ENCODE data around the gene B3GALT5. TPM values are rescaled to one million over a fixed set of nuclear protein-coding genes. Genes with fewer than 3 reads are reported as not detected.
"Not testable (repeated sequence)": the region's sequence is repeated elsewhere in the genome, so short reads cannot be mapped to it uniquely, and the experiment has no call there.

The B3GALT5 gene
- total RNA-seq, 2 donors from 2014 or later = 114 to 205 TPM

DNA sequence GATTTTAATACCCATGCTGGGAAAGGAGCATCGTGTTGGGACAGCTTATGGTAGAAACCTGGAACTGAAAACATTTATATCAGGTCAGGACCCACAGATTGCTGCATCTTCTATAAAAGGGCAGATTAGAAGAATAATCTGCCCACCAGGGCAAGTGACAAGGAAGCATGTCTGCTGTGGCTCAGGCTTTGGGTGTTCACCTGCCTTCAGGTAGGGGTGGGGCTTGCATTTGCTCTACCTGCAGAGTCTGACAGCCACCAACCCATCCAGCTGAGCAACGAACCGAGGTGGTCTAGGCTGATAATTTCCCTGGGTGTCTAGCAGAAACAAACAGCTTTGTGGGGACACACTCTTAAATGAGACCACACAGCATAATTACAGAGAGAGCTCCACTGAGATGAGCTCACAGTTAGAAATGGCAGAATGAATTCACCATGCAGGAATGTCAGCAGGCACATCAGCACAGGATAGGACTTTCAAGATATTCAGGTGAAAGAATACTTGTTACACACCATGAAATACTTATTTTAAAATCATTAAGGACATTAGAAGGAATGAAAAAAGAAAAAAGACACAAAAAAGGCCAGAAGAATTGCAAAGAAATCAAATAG lies 36.1 kb upstream of the B3GALT5 start:
- H3K9me3 ChIP-seq = no peaks in the 10 kb centered on the region
- intact Hi-C loops (cut with DNase I) = no loop called here
- no peak overlapping the region for H3K9ac ChIP-seq (ENCODE audit: low read depth in 2 of 2, low read length in 2 of 2)
- H3K27ac ChIP-seq = no peak overlapping the region
- H3K36me3 ChIP-seq = no peaks in the 10 kb centered on the region
- H3K27me3 ChIP-seq = no peaks in the 10 kb centered on the region
- no peaks in the 10 kb centered on the region for H3K4me1 ChIP-seq
- no peak for DNase-seq
- no peak overlapping the region for H3K4me3 ChIP-seq
- no peak for TF ChIP-seq CTCF (IDR thresholded peaks at IDR 0.05)

DNA sequence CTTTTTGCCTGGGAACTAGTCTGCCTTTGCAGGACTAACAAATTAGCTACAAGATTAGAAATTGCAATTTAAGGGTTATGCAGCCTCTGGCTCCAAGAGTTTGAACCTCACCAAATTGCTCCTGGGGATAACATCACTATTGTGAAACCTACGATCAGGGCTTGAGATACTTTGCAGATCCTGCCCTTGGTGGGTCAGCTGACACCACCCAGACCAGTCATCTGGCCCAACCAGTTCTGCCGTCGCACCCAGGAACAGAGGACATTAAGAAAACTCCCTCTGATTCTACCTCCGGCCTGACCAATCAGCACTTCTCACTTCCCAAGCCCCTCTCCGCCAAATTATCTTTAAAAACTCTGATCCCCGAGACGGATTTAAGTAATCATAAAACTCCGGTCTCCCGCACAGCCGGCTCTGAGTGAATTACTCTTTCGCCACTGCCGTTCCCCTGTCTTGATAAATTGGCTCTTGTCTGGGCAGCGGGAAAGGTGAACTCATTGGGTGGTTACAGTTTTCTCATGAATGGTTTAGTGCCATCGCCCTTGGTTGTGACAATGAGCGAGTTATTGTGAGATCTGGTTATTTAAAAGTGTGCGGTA lies 32.9 kb upstream of the B3GALT5 start:
- DNase-seq = no peak
- no peak overlapping the region for H3K4me3 ChIP-seq
- H3K9ac ChIP-seq (ENCODE audit: low read depth in 2 of 2, low read length in 2 of 2) = no peak overlapping the region
- no peak overlapping the region for H3K27ac ChIP-seq
- no peak for TF ChIP-seq CTCF (IDR thresholded peaks at IDR 0.05)
- intact Hi-C loops (cut with DNase I) = no loop called here
- H3K27me3 ChIP-seq = no peaks in the 10 kb centered on the region
- H3K36me3 ChIP-seq = no peaks in the 10 kb centered on the region
- no peaks in the 10 kb centered on the region for H3K4me1 ChIP-seq
- no peaks in the 10 kb centered on the region for H3K9me3 ChIP-seq

DNA sequence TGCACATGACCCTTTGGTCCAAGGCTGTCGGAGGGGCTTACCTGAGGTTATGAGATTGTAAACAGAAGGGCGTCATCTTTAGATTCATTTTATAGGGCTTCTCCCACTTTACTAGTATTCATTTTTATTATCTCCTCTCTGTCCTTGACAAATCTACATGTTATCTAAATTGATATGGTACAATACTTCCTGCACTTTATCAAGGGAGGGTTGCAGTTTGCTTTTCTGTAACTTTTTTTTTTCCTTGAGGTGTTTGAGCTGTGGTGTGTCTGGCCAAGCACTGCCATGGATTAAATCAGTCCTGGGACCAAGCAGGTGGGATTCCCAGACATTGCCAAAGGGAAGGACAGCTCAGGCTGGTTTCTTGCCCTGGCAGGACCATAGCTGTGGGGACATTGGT lies 32.0 kb upstream of the B3GALT5 start:
- H3K4me3 ChIP-seq = no peak overlapping the region
- no peaks in the 10 kb centered on the region for H3K4me1 ChIP-seq
- no peak for DNase-seq
- H3K9ac ChIP-seq (ENCODE audit: low read depth in 2 of 2, low read length in 2 of 2) = no peak overlapping the region
- no peak overlapping the region for H3K27ac ChIP-seq
- H3K36me3 ChIP-seq = no peaks in the 10 kb centered on the region
- TF ChIP-seq CTCF (IDR thresholded peaks at IDR 0.05) = no peak
- intact Hi-C loops (cut with DNase I) = no loop called here
- H3K9me3 ChIP-seq = no peaks in the 10 kb centered on the region
- H3K27me3 ChIP-seq = no peaks in the 10 kb centered on the region

- no peaks in the 10 kb centered on the region for H3K4me1 ChIP-seq
- no peaks in the 10 kb centered on the region for H3K36me3 ChIP-seq
- H3K9me3 ChIP-seq = no peaks in the 10 kb centered on the region
- no peak overlapping the region for H3K4me3 ChIP-seq
- intact Hi-C loops (cut with DNase I) = no loop called here
- no peaks in the 10 kb centered on the region for H3K27me3 ChIP-seq
- no peak overlapping the region for H3K9ac ChIP-seq (ENCODE audit: low read depth in 2 of 2, low read length in 2 of 2)
- DNase-seq = no peak
- TF ChIP-seq CTCF (IDR thresholded peaks at IDR 0.05) = no peak
- H3K27ac ChIP-seq = no peak overlapping the region
Measured at GRCh38 chr21:39581414-39581813, 31.3 kb upstream of the B3GALT5 start.

- no peaks in the 10 kb centered on the region for H3K4me1 ChIP-seq
- H3K27ac ChIP-seq = no peak overlapping the region
- no peaks in the 10 kb centered on the region for H3K27me3 ChIP-seq
- no peak overlapping the region for H3K4me3 ChIP-seq
- DNase-seq = no peak
- H3K9me3 ChIP-seq = no peaks in the 10 kb centered on the region
- no peak overlapping the region for H3K9ac ChIP-seq (ENCODE audit: low read depth in 2 of 2, low read length in 2 of 2)
- intact Hi-C loops (cut with DNase I) = no loop called here
- TF ChIP-seq CTCF (IDR thresholded peaks at IDR 0.05) = no peak
- no peaks in the 10 kb centered on the region for H3K36me3 ChIP-seq
Measured at GRCh38 chr21:39582749-39583148, 30.0 kb upstream of the B3GALT5 start.

DNA sequence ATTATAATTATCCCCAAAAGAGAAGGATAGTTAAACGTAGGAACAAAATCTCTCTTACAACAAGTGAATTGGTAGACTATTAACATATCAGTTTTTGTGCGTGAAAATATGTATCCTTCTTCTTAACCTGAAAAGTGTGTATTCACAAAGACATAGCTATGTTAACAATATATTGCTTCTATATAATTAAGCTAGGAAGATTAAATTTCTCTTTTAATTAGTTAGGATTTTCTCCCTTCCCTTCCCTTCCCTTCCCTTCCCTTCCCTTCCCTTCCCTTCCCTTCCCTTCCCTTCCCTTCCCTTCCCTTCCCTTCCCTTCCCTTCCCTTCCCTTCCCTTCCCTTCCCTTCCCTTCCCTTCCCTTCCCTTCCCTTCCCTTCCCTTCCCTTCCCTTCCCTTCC lies 29.2 kb upstream of the B3GALT5 start:
- H3K9me3 ChIP-seq; H3K4me1 ChIP-seq; H3K36me3 ChIP-seq; H3K27me3 ChIP-seq; DNase-seq; intact Hi-C loops (cut with DNase I); H3K9ac ChIP-seq (ENCODE audit: low read depth in 2 of 2, low read length in 2 of 2); H3K4me3 ChIP-seq; H3K27ac ChIP-seq: not testable (repeated sequence)
